ENCODE measurements around the gene MTF1.

GRCh38 chr1:37862330-37862729 is 2.9 kb upstream of the MTF1 start:
- TF ChIP-seq LEF1 (IDR thresholded peaks at IDR 0.05; ENCODE audit: borderline replicate concordance) (no peak), FOXM1 (IDR thresholded peaks at IDR 0.05; ENCODE audit: borderline replicate concordance) (no peak), BHLHE40 (IDR thresholded peaks at IDR 0.05; ENCODE audit: borderline replicate concordance) (no peak), SP1 (IDR thresholded peaks at IDR 0.05) (no peak), SUZ12 (IDR thresholded peaks at IDR 0.05) (no peak), ZNF384 (IDR thresholded peaks at IDR 0.05) (no peak), TARDBP (IDR thresholded peaks at IDR 0.05) (no peak), NFRKB (IDR thresholded peaks at IDR 0.05) (no peak), HDGF (IDR thresholded peaks at IDR 0.05; ENCODE audit: borderline replicate concordance) (no peak), FOXK2 (IDR thresholded peaks at IDR 0.05) (no peak)
- TF ChIP-seq, protein P1, sequence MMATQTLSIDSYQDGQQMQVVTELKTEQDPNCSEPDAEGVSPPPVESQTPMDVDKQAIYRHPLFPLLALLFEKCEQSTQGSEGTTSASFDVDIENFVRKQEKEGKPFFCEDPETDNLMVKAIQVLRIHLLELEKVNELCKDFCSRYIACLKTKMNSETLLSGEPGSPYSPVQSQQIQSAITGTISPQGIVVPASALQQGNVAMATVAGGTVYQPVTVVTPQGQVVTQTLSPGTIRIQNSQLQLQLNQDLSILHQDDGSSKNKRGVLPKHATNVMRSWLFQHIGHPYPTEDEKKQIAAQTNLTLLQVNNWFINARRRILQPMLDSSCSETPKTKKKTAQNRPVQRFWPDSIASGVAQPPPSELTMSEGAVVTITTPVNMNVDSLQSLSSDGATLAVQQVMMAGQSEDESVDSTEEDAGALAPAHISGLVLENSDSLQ (IDR thresholded peaks at IDR 0.05): no peak

Measured in HEK293T (cell line).